Retinal pigment epithelial cell (primary cell): ENCODE data around the gene GAB1.

ENCODE experiments used
- DNase-seq: peaks from one replicate; pipeline ENCODE4 v3.0.0-alpha.2; 2010; ENCODE audit warnings: low read depth
- H3K4me3 ChIP-seq: 2 replicates; pipeline ENCODE4 v1.5.1; 2011; ENCODE audit warnings: mild to moderate bottlenecking, low read length, control low read depth, moderate library complexity
- CTCF ChIP-seq: conservative IDR thresholded peaks from 2 replicates; pipeline ENCODE4 v1.5.1; 2011; ENCODE audit warnings: low read depth, low read length, control low read depth, inconsistent platforms

Gene GAB1

DNA sequence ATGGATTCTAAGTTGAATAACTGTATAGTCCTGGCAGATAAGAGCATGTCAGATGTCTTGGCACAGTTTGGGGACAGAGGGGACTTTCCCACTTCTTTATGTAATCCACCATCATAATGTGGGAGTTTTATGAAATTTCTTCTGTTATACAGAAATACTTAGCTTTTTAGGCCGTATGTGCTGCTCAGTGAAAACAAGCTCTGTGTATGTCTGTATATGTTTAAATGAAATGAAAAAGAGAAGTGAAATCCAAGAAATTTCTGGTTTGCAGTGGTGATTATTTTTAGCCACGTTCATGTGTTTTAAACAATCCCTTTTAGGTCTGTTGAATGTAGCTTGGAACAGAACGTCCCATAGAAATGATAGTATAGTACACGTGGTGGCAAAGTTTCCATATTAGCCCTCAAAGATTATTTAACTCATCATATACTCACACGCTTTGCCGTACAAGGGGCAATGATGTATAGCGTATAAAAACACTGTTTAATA, 41.0 kb downstream of the GAB1 start:
- no peak overlapping the region for H3K4me3 ChIP-seq
- DNase-seq: no peak
- no peak for TF ChIP-seq CTCF

DNA sequence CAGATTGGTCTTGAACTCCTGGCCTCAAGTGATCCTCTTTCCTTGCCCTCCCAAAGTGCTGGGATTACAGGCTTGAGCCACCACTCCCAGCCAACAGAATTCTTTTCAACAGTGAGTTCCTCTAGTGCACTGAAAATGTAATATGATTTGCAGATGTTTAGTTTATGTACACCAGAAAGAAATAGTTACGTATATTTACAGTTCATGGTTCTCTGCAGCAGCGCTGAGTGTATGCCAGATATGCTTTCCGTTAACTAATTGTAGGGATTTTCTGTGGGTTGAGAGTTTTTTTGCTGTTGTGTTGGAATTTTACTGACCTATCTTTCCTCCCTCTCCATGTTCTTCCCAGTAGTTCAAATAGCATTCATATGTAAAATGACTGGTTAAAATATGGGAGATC, 44.0 kb downstream of the GAB1 start:
- DNase-seq: no peak
- no peak for TF ChIP-seq CTCF
- H3K4me3 ChIP-seq: no peak overlapping the region

DNA sequence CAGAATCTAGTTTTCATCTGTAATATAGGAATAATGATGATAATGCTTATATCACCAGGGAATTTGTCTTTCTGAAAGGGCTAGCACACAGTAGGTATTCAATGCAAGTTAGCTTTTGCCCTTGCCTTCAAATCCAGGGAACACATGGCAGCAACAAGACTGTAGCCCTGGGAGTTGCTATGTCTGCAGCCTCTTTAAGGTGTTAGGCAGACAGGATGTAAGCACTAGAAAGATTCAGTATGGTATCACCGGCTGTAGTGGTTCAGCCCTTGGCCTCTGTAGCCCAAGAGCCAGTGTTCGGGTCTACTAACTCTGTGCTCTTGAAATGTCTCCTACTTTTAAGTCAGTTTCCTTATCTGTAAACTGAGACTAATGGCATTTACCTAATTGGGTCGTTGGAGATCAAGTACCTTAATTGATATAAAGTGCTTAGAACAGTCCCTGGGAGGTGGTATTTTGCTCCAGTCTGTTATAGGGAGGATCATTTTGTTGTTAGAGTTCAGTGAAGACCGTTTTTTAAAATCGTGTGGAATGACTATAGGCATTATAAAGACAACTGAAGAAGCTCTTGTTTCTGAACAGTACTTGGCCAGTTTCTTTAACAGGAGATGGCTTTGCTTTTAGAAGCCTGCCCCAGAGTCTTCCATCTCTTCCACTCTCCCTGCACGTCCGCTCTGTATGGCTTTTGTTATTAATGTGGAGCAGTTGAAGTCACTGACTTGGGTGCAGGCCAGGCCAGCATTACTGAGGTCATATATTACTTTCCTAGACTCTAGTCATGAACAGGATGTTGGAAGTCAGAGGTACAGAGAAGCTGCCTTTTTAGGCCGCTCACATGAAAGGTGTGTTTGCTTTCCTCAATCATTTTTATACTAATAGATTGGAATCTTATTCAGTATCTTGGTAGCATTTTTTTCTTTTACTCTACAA, 44.8 kb downstream of the GAB1 start:
- DNase-seq: peak; percentile 62
- TF ChIP-seq CTCF: no peak

DNA sequence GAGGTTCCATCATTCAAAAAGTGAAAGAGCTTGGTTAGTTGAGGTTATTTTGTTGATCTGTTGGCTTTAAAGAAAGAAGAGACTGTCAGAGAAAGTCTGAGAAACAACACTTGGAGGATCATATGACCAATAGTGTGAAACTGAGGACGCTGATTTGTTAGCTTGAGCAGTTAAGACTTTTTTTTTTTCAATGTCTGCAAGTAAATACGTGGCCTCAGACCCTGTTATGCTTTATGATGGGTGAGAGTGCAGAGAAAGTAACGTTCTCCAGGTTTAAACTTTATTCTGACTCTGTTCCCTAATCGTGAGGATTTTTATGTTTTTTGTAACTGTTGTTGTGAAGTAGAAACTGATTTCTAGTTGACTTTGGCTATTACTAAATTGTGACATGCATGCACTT, 45.9 kb downstream of the GAB1 start:
- TF ChIP-seq CTCF: no peak
- DNase-seq: no peak
- H3K4me3 ChIP-seq: no peak overlapping the region

More for the DNA sequence above, 44.8 kb downstream of the GAB1 start:
- H3K4me3 ChIP-seq: no peak overlapping the region

DNA sequence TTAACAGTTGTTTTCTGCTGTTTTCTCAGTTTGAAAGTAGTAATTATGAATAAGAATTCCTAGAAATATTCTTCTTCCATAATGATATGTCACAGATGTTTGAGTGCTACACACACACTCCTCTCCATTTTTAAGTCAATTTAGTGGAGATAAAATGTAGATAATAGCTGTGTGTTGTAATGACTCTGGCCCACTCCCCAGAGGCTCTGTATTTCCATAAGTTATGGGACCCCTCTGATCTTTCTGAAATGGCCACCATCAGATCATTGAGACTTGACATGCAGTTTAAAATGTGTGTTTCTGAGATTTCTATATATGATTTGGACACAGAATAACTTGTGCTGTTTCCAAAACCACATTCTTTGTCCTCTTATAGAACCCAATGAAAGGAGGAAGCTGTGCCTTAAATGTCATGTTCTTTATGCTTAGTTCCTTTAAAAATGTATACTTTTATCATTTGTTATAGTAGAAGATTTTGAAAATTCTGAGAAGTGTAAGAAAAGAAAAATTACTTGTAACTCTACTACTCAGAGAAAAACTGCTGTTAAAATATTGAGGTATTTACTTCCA, 46.4 kb downstream of the GAB1 start:
- no peak overlapping the region for H3K4me3 ChIP-seq
- TF ChIP-seq CTCF: no peak
- DNase-seq: no peak

DNA sequence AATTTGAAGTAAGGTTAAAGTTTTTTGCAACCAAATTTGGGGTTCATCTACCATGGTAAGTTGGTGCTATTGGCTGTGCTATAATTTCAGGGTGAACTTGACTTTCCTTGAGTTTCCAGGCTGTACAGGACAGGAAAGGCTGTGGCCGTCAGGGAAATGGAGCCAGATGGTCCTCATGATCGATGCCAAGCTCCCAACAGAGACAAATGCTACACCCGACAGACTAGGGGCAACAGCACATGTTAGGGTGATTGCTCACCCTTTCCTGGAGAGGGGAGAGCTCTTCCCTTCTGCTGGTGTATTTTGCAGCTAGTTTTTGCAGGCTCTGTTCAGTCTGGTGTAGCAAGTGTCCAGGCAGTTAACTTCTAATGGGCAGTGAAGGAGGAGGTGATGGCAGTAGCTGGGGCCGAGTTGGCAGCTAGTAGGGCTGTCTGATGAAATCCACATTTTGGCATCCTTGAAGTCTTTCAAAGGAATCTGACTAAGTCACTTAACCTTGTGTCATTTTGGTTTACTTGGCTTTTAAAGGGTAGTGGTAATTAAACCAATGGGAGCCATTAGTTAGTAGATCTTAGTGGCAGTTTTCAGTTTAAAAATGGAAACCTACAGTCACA, 47.8 kb downstream of the GAB1 start:
- DNase-seq: no peak
- TF ChIP-seq CTCF: no peak

GRCh38 chr4:143386812-143387211, 50.1 kb downstream of the GAB1 start:
- no peak for DNase-seq
- TF ChIP-seq CTCF: no peak
- H3K4me3 ChIP-seq: no peak overlapping the region

More for the DNA sequence above, 47.8 kb downstream of the GAB1 start:
- no peak overlapping the region for H3K4me3 ChIP-seq
